GM12875 (cell line): ENCODE results near the gene SCD5.

Experiments
- H3K4me3 ChIP-seq: one replicate; pipeline ENCODE4 v1.5.1; 2011; ENCODE audit warnings: low read depth, low read length, control low read depth
- CTCF ChIP-seq: IDR thresholded peaks from 2 replicates; pipeline ENCODE4 v1.5.1; 2011; ENCODE audit warnings: low read depth, mild to moderate bottlenecking, control low read depth, inconsistent platforms, low read length, moderate library complexity, borderline replicate concordance; ENCODE audit not compliant: insufficient read depth

SCD5 gene

GRCh38 chr4:82761229-82761628, 37.4 kb downstream of the SCD5 start:
- TF ChIP-seq CTCF: no peak

DNA sequence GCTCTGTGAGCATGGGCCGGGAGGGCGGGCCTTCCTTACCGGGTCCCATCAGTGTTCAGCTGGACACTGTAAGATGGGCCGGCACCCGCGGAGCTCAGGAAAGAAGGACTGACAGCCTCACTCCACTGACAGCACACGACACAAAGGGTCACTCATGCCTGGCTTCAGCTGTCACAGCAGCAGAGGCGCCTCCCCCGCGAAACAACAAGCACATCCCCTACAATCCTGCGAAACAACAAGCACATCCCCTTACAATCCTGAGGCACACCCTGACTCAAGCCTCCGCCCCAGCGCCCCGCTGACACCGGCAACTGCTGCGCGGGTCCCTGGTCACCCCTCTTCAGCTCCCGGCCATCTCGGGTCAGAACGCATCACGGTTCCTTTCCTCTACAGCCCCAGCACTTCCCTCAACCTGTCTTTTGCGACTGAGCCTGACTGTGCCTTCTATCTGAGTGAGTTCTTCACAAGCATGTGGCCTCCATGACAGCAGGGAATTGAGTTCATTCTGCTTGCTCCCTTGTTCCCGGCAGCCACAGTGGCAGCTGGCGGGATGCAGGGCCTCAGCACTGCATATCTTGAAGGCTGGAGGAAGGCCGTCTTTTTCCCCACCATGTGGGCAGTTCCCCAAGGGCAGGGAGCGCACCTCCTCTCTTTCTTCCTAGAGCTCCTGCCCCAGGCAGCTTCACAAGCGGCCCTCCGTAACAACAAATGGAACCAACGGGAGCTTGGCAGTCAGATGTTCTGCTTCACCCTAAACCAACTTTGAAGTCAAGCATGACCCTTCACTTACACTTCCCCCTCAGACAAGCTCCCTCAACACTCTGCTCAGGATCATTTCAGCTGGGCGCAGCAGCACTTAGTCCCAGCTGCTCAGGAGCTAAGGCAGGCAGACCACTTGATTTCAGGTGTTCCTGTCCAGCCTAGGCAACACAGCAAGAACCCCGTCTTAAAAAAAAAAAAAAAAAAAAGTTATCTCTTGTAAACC, 39.6 kb downstream of the SCD5 start:
- no peak overlapping the region for H3K4me3 ChIP-seq
- no peak for TF ChIP-seq CTCF

More at GRCh38 chr4:82761229-82761628, 37.4 kb downstream of the SCD5 start:
- H3K4me3 ChIP-seq: no peak overlapping the region

GRCh38 chr4:82756061-82756460, 42.5 kb downstream of the SCD5 start:
- no peak for TF ChIP-seq CTCF
- no peak overlapping the region for H3K4me3 ChIP-seq

GRCh38 chr4:82755650-82756049, 42.9 kb downstream of the SCD5 start:
- TF ChIP-seq CTCF: no peak
- no peak overlapping the region for H3K4me3 ChIP-seq

GRCh38 chr4:82754513-82755165, 44.0 kb downstream of the SCD5 start:
- TF ChIP-seq CTCF: no peak
- H3K4me3 ChIP-seq: no peak overlapping the region

DNA sequence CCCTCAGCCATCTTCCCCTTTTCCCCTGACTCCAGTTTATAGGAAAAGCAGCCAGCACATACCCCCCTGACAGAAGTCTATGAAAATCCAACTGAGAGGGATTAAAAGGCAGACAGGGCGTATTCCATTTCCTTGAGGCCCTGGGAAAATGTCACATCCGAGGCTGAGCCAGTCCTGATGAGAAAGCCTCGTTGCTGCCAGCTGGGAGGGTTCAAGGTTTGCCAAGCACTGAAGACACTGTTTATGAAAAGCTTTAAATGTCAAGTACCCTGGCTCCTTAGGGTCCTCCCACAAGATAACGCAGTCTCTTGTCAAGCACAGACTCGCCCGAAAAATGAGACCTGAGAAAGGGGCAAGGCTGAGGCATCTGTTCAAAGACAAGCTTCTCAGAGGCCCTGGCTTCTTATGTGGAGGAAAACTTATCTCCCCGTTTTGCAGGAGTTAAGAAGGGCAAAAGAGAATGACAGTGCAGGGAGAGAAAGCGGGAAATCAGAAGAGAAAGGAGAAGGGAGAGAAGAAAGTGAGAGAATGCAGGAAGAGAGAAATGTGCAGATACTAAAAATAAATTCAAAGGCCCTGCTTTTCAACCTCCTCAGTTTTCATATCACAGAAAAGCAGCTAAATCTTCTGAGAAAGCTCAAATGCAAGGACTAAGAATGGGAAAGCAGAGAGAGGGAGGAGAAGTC, 44.7 kb downstream of the SCD5 start:
- TF ChIP-seq CTCF: no peak
- H3K4me3 ChIP-seq: no peak overlapping the region
